A204.1 (cell line): ENCODE results near the gene MOCS1.

Experiments
- FAIRE-seq: peaks from 2 replicates; lab custom pipeline; 2012; peaks lifted over from hg19 to GRCh38; lab: Jason Lieb, UNC

Gene MOCS1

GRCh38 chr6:39870950-39871349 is 63.3 kb downstream of the MOCS1 start:
- no peak for FAIRE-seq

GRCh38 chr6:39867592-39867991 is 66.7 kb downstream of the MOCS1 start:
- no peak for FAIRE-seq

GRCh38 chr6:39865011-39865888 is 69.0 kb downstream of the MOCS1 start:
- no peak for FAIRE-seq

GRCh38 chr6:39861663-39862062 is 72.6 kb downstream of the MOCS1 start:
- no peak for FAIRE-seq

GRCh38 chr6:39859025-39859424 is 75.2 kb downstream of the MOCS1 start:
- no peak for FAIRE-seq

GRCh38 chr6:39855356-39855995 is 78.8 kb downstream of the MOCS1 start:
- FAIRE-seq = no peak
